Stimulated activated CD8-positive, alpha-beta memory T cell treated with anti-CD3 and anti-CD28 coated beads, Interleukin-4, amount 100 ng/mL, for 24 hours (primary cell): ENCODE data around the gene PTCH2.

Experiments used
- DNase-seq: peaks from one replicate; pipeline ENCODE4 v3.0.0-alpha.2; 2020; ENCODE audit warnings: low read depth

PTCH2 gene, protein sequence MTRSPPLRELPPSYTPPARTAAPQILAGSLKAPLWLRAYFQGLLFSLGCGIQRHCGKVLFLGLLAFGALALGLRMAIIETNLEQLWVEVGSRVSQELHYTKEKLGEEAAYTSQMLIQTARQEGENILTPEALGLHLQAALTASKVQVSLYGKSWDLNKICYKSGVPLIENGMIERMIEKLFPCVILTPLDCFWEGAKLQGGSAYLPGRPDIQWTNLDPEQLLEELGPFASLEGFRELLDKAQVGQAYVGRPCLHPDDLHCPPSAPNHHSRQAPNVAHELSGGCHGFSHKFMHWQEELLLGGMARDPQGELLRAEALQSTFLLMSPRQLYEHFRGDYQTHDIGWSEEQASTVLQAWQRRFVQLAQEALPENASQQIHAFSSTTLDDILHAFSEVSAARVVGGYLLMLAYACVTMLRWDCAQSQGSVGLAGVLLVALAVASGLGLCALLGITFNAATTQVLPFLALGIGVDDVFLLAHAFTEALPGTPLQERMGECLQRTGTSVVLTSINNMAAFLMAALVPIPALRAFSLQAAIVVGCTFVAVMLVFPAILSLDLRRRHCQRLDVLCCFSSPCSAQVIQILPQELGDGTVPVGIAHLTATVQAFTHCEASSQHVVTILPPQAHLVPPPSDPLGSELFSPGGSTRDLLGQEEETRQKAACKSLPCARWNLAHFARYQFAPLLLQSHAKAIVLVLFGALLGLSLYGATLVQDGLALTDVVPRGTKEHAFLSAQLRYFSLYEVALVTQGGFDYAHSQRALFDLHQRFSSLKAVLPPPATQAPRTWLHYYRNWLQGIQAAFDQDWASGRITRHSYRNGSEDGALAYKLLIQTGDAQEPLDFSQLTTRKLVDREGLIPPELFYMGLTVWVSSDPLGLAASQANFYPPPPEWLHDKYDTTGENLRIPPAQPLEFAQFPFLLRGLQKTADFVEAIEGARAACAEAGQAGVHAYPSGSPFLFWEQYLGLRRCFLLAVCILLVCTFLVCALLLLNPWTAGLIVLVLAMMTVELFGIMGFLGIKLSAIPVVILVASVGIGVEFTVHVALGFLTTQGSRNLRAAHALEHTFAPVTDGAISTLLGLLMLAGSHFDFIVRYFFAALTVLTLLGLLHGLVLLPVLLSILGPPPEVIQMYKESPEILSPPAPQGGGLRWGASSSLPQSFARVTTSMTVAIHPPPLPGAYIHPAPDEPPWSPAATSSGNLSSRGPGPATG

GRCh38 chr1:44842862-44843655 lies at the start of gene PTCH2:
TSS of gene PTCH2 (minus strand) at chr1:44843253. CDS start at chr1:44842932, 321 bp downstream.
- DNase-seq: no peak

GRCh38 chr1:44890007-44890406 lies 47.0 kb upstream of the PTCH2 start:
- no peak for DNase-seq

DNA sequence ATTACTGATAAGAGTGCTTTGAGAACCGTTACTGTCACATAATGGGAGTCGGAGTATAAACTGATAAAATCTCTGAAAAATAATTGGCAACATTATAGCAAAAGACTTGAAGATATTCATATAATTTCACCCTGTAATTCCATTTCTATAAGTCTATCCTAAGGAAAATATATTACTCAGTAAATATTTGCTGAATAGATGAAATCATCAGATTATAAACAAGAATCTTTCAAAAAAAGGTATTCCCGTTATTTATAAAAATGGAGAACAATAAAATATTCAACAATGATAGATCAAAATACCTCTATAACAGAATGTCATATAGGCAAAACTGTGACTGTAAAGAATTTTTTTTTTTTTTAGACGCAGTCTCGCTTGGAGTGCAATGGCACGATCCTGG lies 42.4 kb upstream of the PTCH2 start:
- no peak for DNase-seq

DNA sequence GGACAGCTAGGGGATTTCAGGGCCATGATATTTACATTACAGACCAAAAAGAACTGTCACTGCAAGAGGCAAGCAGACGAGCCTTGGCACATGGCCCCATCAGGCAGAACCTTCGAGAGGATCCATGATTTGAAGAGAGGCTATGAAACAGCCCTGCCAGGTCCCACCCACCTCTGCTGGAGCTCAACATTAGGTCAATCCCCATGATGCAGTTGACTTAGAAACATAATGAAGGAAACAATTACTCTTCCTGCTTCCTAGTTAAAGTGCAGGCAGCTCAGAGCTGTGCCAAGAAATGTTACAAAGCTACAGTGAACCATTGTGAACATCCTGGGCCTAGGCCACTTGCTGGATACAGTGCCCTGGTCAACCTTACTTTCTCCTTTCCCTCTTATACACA lies 41.7 kb upstream of the PTCH2 start:
- DNase-seq: no peak

GRCh38 chr1:44881011-44881632 lies 38.1 kb upstream of the PTCH2 start:
- DNase-seq: no peak

DNA sequence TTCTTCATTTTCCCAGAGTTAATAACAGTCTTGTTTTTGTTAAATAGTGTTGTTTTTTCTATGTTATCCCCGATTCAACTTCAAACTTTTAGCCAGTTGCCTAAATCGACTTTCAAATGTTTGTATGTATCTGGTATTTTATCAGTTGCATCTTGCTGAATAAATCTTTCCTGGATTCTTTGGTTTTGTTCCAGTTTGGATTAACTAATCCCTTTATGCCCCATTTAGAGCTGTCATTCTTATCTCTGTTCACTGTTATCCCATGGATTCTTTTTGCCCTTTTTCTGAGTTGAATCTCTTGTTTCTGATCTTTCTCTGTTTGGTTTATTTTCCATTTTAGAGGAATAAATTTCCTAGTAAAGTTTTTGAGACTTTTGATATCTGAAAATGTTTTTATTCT lies 31.1 kb upstream of the PTCH2 start:
- DNase-seq: no peak

DNA sequence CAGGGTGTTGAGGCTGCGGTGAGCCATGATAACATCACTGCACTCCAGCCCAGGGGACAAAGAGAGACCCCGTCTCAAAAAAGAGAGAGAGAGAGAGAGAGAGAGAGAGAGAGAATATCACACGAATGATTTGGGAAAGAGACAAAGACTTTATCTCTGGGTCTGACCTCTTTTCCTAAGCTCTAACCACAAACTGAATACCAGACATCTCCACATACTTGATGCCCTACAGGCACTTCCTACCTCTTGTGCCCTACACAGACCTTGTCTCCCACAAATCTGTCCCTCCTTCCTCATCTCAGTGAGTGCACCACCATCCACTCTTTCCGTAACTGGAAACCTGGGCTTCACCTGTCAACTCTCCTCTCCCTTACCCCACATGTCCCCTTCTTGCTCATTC lies 27.0 kb upstream of the PTCH2 start:
- no peak for DNase-seq

- no peak for DNase-seq
Measured at GRCh38 chr1:44867801-44868200, 24.7 kb upstream of the PTCH2 start.

GRCh38 chr1:44862829-44863401 lies 19.9 kb upstream of the PTCH2 start:
- no peak for DNase-seq

DNA sequence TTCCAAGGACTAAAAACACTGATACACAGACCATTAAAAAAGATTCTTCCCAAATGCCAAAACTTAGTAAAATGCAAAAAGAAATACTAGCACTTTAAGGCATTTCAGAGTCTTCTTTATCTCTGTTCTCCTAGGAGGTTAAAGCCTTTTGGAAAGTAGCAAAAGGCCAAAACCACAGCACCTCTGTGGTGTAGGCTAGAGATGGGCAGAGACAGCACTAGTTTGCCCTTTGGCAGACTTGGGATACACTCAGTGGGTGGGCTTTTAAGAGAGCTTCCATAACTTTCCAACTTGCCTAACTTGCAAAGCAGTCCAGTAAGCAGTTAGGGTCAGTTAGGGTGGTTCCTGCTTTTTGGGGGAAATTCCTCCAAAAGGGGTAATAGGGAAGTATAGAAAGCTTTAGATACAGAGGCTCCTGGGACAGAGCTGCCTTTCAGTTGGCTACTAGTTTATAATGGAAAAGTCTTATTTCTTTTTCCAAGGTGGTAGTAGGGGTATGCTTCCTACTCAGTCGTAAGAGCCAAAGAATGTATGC lies 17.9 kb upstream of the PTCH2 start:
- DNase-seq: no peak

GRCh38 chr1:44860331-44860730 lies 17.3 kb upstream of the PTCH2 start:
- no peak for DNase-seq

GRCh38 chr1:44857446-44857845 lies 14.4 kb upstream of the PTCH2 start:
- no peak for DNase-seq

DNA sequence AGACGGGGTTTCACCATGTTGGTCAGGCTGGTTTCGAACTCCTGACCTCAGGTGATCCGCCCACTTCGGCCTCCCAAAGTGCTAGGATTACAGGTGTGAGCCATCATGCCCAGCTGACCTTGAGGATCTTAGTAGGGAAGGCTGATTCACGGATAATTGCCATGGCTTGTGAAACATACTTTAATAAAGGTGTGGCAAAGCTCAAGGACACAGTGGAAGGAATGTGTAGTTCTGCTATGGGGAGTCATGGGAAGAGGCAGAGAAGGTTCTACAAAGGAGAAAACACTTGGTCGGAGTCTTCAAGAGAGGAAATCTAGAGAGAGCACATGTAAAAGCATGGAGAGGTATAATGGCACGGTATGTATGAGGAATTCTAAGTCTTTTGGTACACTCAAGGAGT lies 12.7 kb upstream of the PTCH2 start:
- no peak for DNase-seq

GRCh38 chr1:44854970-44855369 lies 11.9 kb upstream of the PTCH2 start:
- no peak for DNase-seq

- no peak for DNase-seq
Measured at GRCh38 chr1:44853201-44853600, 10.1 kb upstream of the PTCH2 start.

GRCh38 chr1:44851308-44851707 lies 8.3 kb upstream of the PTCH2 start:
- no peak for DNase-seq

DNA sequence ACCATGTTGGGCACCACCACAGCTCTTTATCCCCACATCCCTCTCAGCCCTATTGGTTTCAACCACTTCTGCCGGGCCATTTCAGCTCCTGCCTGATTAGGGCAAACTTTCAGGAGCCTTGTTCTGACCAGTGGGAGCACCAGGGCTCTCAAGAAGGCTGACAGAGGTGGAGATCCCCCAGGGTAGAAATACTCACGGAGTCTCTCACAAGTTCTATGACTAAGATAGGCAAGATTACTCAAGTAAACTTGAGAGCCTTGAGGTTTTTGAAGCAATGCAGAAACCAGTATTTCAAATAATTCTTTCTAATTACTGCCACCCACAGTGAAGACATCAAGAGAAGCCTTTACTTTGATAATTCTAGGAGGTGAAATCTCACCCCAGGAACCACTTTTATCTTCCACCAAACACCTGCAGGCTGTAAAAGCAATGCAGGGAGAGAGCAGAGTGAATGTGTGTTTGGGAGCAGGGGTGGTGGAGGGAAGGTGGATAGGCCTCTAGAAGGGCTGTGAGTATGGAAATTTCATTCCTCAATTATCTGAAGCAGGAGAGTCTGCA lies 6.6 kb upstream of the PTCH2 start:
- DNase-seq: no peak

DNA sequence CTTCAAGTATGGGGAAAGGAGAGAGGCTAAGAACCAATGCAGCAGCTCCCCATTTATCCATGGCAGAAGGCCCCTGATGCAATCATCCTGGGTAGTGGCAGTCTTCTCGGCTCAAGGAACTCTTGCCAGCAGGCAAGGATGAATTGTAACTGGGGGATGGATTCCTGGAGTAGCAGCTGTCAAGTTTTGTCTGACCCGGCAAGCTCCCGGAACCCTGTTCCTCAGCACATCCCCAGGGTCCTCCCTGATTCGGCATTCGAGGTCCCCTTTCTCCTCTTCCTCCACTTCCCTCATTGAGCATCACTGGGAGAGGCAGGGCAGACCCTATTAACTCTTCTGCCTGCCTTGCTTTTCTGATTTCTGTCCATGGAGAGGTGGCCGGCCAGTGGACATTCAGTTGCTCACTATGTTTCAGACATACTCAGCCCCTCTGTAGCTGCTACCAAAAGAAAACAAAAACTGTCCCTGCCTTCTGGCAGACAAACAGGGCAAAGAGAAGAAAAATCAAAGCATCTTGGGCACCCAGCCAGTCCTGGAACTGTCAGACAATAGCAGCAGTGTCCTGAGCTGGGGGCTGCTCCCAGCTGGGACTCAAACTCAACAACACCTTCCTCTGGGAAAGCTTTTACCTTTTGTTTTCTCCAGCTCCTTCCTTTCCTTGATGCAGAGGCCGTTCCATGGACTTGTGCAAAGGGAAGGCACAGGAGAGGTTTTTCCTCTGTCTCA lies 5.6 kb upstream of the PTCH2 start:
- no peak for DNase-seq

- no peak for DNase-seq
Measured at GRCh38 chr1:44847845-44848244, 4.8 kb upstream of the PTCH2 start.

- DNase-seq: no peak
Measured at GRCh38 chr1:44846985-44847384, 3.9 kb upstream of the PTCH2 start.
